Measurements from ENCODE around the gene PCDH19.

DNA sequence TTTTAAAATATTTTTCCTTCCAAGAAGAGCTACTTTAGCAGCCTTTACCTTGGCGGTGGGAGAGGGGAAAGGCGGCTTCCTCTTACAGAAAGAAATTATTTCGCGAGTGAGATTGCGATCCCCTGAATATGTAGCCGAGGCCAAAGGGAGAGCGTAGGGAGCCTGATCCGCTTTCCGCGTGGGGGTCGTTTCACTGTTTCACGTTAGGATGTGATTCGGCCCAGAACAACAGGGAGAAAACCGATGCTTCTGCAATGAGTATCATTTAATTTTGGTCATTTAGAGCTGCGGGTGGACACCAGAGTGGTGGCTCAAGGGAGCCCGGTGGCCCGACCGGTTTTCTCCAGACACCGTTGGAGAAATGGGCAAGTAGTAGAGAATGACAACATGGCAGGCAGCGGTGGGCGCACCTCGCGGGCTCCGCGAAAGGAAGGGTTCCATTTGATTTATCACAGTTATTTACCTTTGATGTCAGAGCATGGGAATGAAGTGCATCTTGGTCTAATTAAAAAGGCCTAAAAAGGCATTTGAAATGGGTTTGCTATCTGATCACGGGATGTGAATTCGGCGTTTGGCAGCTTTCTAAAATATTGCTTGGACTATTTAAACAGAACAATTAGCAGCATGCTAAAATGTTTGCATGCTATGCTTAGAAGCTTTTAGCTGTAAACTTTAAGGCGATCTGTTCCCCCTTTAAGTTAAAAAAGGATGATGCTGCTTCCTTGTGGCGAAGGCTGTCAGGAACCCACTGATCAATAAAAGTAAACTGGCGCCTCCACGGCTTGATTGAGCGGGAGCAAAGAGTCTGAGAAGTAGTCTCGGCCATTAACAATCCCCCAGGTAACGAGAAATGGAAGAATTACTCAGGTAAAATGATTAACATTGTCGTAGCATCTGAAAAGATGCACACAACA is 2.0 kb upstream of the PCDH19 start:
- no peak for TF ChIP-seq EZH2 (IDR thresholded peaks at IDR 0.05; ENCODE audit: borderline replicate concordance, insufficient read depth, low read length, poor library complexity, severe bottlenecking)
- TF ChIP-seq EP300 (conservative IDR thresholded peaks at IDR 0.05; ENCODE audit: poor library complexity, severe bottlenecking), result no peak
- TF ChIP-seq CTCF (IDR thresholded peaks at IDR 0.05; ENCODE audit: poor library complexity, severe bottlenecking), result no peak
- TF ChIP-seq POLR2AphosphoS5 (IDR thresholded peaks at IDR 0.05), result no peak
- TF ChIP-seq TAF1 (IDR thresholded peaks at IDR 0.05; ENCODE audit: low read depth), result no peak
- TF ChIP-seq RAD21 (conservative IDR thresholded peaks at IDR 0.05), result no peak

All from neural cell (in vitro differentiated cells).